NCI-H2029 (cell line): ENCODE data around the gene ANK3.

Experiments used
- DNase-seq: peaks from one replicate; lab custom pipeline; 2025; lab: John Stamatoyannopoulos, UW

ANK3 gene

DNA sequence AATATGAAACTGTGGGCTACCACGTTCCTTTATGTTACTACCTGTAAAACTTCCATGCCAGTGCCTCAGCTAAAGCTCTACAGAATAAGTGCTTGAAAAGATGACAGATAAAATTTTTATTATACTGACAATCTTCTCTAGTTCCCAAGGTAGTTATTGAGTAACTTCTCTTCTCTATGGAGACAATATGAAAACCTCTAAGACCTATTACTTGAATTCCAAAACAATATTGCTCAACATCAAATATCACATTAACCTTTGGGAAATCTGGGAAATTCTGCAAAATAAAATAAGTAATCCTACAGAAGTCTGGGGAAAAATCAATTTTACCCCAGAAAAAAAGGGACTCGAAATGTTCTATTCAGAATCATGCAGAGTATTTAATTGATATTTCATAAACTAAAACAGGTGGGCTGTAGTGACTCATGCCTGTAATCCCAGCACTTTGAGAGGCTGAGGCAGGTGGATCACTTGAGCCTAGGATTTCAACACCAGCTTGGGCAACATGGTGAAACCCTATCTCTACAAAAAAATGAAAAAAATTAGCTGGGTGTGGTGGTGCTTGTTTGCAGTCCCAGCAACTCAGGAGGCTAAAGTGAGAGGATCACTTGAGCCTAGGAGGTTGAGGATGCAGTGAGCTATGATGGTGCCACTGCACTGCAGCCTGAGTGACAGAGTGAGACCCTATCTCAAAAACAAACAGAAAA is 23.8 kb upstream of the ANK3 start:
- no peak for DNase-seq

- DNase-seq: no peak
These were observed 21.3 kb upstream of the ANK3 start for GRCh38 chr10:60410970-60411369.

- DNase-seq: no peak
These were observed 19.5 kb upstream of the ANK3 start for GRCh38 chr10:60409202-60409601.

- DNase-seq: no peak
These were observed 16.5 kb upstream of the ANK3 start for GRCh38 chr10:60406182-60406581.

GRCh38 chr10:60405172-60405571 is 15.5 kb upstream of the ANK3 start:
- DNase-seq: no peak

- DNase-seq: no peak
These were observed 13.6 kb upstream of the ANK3 start for GRCh38 chr10:60403168-60403873.

DNA sequence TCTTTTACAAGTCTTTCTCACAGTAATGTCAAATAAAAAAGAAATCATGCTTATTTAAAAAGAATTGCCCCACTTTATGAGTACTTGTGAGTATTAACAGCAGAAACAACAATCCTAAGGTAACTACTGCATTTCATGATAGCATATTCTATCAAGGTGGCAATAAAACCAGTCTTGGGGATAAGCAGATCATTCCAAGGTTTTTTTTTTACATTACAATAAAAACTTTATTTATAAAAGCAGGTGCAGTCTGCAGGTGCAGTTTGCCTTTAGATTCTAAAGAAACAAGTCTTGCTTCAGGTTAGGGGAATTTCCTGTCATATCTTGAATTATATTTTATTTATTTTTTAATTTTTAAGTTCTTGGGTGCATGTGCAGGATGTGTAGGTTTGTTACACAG is 10.7 kb upstream of the ANK3 start:
- DNase-seq: no peak

GRCh38 chr10:60399328-60399727 is 9.7 kb upstream of the ANK3 start:
- no peak for DNase-seq

- no peak for DNase-seq
These were observed 8.1 kb upstream of the ANK3 start for GRCh38 chr10:60397792-60398191.

GRCh38 chr10:60396766-60397165 is 7.1 kb upstream of the ANK3 start:
- no peak for DNase-seq

DNA sequence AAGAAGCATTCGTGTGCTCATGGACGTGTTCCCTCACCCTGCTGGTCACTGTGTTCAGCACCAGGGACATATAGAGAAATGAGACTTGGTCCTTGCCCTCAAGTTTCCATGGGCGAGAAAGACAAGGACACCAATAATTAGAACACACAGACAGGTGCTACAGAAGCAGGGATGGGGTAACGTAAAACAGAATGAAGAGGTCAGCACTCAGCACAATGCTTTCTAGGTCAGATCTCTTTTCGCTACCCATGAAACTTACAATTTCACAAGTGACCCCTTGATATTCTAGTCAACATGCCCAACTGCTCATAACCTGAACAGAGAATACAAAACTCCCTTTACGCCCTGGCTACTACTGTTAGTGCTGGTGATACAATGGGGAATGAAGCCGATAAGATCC is 6.0 kb upstream of the ANK3 start:
- no peak for DNase-seq

- no peak for DNase-seq
These were observed 4.8 kb upstream of the ANK3 start for GRCh38 chr10:60394446-60394845.

- no peak for DNase-seq
These were observed 550 bp upstream of the ANK3 start for GRCh38 chr10:60390224-60390626.

- DNase-seq: no peak
These were observed 870 bp downstream of the ANK3 start for GRCh38 chr10:60388709-60389301.

DNA sequence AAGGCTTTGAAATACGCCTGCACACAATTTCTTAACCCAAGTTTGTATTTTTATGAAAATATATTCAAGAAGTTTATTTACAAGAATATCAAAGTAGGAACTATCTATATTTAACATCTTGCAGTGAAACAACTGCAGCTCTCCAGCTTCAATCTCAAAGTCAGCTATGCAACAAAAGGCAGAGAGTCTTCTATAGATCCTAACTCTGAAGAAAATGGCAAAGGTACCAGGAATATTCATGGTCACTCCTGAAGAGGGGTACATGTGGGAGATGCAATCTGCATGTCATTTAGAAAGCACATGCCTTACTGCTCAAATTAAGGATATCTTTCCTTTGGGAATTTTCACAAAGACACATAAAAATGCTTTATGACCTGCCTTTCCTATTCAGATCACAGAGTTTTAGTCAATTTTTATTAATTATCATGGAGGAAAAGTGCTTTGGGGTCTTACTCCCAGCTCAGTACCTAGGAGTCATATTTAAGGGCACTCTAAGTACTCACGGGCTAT is 1.5 kb downstream of the ANK3 start:
- DNase-seq: no peak

GRCh38 chr10:60387531-60387930 is 2.1 kb downstream of the ANK3 start:
- DNase-seq: peak; percentile 59

- DNase-seq: no peak
These were observed 4.3 kb downstream of the ANK3 start for GRCh38 chr10:60385399-60385738.

- peak; percentile 34 for DNase-seq
These were observed 4.8 kb downstream of the ANK3 start for GRCh38 chr10:60384708-60385398.

DNA sequence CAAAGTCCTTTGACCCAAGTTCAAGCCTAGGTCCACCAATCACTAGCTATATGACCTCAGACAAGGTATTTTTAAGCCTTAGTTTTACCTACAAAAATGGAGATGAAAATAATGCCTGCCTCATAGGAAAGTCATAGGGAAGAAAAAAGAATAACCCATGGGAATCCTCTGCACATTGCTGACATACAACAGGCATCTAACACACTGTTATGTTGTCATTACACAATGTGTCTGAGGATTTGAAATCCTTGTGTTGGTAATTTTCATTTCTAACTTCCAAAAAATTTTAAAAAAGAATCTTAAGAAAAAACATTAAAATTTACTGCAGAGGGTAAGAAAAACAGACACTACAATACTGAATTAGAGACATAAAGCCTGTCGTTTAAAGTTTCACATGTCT is 5.7 kb downstream of the ANK3 start:
- no peak for DNase-seq

- no peak for DNase-seq
These were observed 6.6 kb downstream of the ANK3 start for GRCh38 chr10:60382946-60383681.

DNA sequence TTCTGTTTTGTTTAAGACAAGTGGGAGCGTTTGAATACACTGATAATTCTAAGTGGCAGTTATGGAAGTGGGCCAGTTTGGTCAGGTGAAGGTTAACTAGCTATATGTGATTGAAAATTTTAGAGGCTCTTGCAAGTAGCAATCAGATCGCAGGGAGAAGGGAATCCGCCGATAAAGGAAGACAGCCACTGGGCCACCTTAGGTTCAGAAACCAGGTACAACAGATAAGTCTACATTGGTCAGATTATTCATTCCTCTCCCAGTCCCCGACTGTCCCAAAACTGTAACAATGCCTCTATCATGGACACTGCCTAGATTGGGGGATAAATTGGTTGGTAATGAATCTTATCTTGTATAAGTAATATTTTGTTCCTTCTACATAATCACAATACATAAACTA is 8.9 kb downstream of the ANK3 start:
- no peak for DNase-seq

- no peak for DNase-seq
These were observed 11.7 kb downstream of the ANK3 start for GRCh38 chr10:60377955-60378354.
